H1 (cell line): ENCODE measurements around the gene LTN1. TPM values are rescaled to one million over a fixed set of nuclear protein-coding genes. Genes with fewer than 3 reads are reported as not detected.

ENCODE experiments used
- ASH2L ChIP-seq: fragments of 200-600, 300-600 bp; sonication (generic); IDR thresholded peaks from one replicate; pipeline ENCODE4 v1.7.1; 2017; ENCODE audit warnings: low read length
- ATF2 ChIP-seq: IDR thresholded peaks from 2 replicates; pipeline ENCODE4 v1.6.1; 2012; ENCODE audit warnings: low read length, inconsistent platforms
- ATF3 ChIP-seq: IDR thresholded peaks from 2 replicates; pipeline ENCODE4 v1.6.1; 2011; ENCODE audit warnings: low read depth, mild to moderate bottlenecking, low read length; ENCODE audit not compliant: insufficient read depth
- BRCA1 ChIP-seq: IDR thresholded peaks from 2 replicates; pipeline ENCODE4 v1.6.1; 2012; ENCODE audit warnings: low read depth, low read length, improper control_type of control experiment
- CTBP2 ChIP-seq: IDR thresholded peaks from 2 replicates; pipeline ENCODE4 v1.7.0; 2011; ENCODE audit warnings: borderline replicate concordance, mild to moderate bottlenecking, moderate library complexity, mixed read lengths, low read length; ENCODE audit not compliant: insufficient read depth, insufficient read length
- CTCF ChIP-seq, 3 experiments: IDR thresholded peaks; 1 replicate in 2 of 3; 2 replicates in 1 of 3; pipeline versions ENCODE4 v1.5.1 to v1.6.1; 2011; ENCODE audit warnings: low read length in 3 of 3, mild to moderate bottlenecking in 3 of 3, inconsistent platforms in 2 of 3, low read depth in 1 of 3, moderate library complexity in 1 of 3; ENCODE audit not compliant: insufficient read depth in 1 of 3; ENCODE audit errors: control extremely low read depth in 1 of 3
- EGR1 ChIP-seq: IDR thresholded peaks from 2 replicates; pipeline ENCODE4 v1.6.1; 2011; ENCODE audit warnings: low read depth, low read length, borderline replicate concordance
- POU5F1 ChIP-seq: IDR thresholded peaks from 2 replicates; pipeline ENCODE4 v1.6.1; 2011; ENCODE audit warnings: low read depth, mild to moderate bottlenecking, low read length, moderate library complexity
- RAD21 ChIP-seq, 2 experiments: IDR thresholded peaks in 1 of 2; conservative IDR thresholded peaks in 1 of 2; 2 replicates each; pipeline ENCODE4 v1.6.1; 2011; ENCODE audit warnings: low read depth in 2 of 2, low read length in 2 of 2, improper control_type of control experiment in 1 of 2, inconsistent platforms in 1 of 2, mild to moderate bottlenecking in 1 of 2, moderate library complexity in 1 of 2
- RBBP5 ChIP-seq: IDR thresholded peaks from 2 replicates; pipeline ENCODE4 v1.7.1; 2012; ENCODE audit warnings: low read depth, mild to moderate bottlenecking, inconsistent platforms, low read length, moderate library complexity, borderline replicate concordance
- SAP30 ChIP-seq: fragments of 300-600 bp; sonication (generic); IDR thresholded peaks from 2 replicates; pipeline ENCODE4 v1.7.1; 2012; ENCODE audit warnings: low read length, moderate library complexity, mild to moderate bottlenecking, inconsistent platforms; ENCODE audit not compliant: insufficient read depth, insufficient replicate concordance
- SIN3A ChIP-seq, 2 experiments: IDR thresholded peaks in 1 of 2; conservative IDR thresholded peaks in 1 of 2; 2 replicates each; pipeline ENCODE4 v1.6.1; 2011 to 2012; ENCODE audit warnings: low read length in 2 of 2, improper control_type of control experiment in 1 of 2, low read depth in 1 of 2, mild to moderate bottlenecking in 1 of 2
- SIRT6 ChIP-seq: IDR thresholded peaks from one replicate; pipeline ENCODE4 v1.7.1; 2012; ENCODE audit warnings: low read length, inconsistent platforms
- SIX5 ChIP-seq: IDR thresholded peaks from 2 replicates; pipeline ENCODE4 v1.6.1; 2011; ENCODE audit warnings: mild to moderate bottlenecking, low read depth, low read length
- SP1 ChIP-seq: IDR thresholded peaks from 2 replicates; pipeline ENCODE4 v1.6.1; 2011; ENCODE audit warnings: low read depth, low read length
- TAF7 ChIP-seq: optimal IDR thresholded peaks from 2 replicates; pipeline ENCODE3; 2011; ENCODE audit warnings: low read depth, mild to moderate bottlenecking, inconsistent platforms, low read length, moderate library complexity, borderline replicate concordance
- ZNF274 ChIP-seq: IDR thresholded peaks from 2 replicates; pipeline ENCODE4 v1.7.0; 2012; ENCODE audit warnings: low read length, borderline replicate concordance; ENCODE audit errors: extremely low read depth
- polyA plus RNA-seq, 7 experiments: library from polyadenylated mRNA; depleted of rRNA in 3 of 7; stranded (reverse) in 5 of 7; unstranded in 2 of 7; fragments of >200 nt in 5 of 7; fragments of 200-250 nt in 2 of 7; gene quantifications; 1 replicate in 5 of 7; 2 replicates in 1 of 7; 4 replicates in 1 of 7; pipeline versions ENCODE4 v1.2.1 to v1.2.3, GENCODE V29; 2011 to 2013; ENCODE audit warnings: missing spikeins in 2 of 7, mixed read lengths in 2 of 7
- total RNA-seq: library from RNA; stranded (reverse); fragmentation: NEBNext Ultra II Directional; extraction: Animal tissue kit (Norgen Biotek cat#: 25700); gene quantifications from 2 replicates; pipeline ENCODE4 v1.2.1, GENCODE V29; 2021

The LTN1 gene
- total and polyA plus RNA-seq, 2 of the 8 experiments (the other 6 are each of a cell fraction or from before 2014, with no cell fraction given): 3.2 to 23.5 TPM

- TF ChIP-seq CTBP2: no peak
- TF ChIP-seq SIN3A (conservative IDR thresholded peaks at IDR 0.05 in 1 of 2, IDR thresholded peaks at IDR 0.05 in 1 of 2; ENCODE audit: low read depth in 1 of 2, low read length in 2 of 2): peak; percentile 68 to 80; a peak in 1 of 4 replicates
- no peak for TF ChIP-seq ZNF274
- TF ChIP-seq ASH2L: peak; percentile 86
- TF ChIP-seq POU5F1: no peak
- no peak for TF ChIP-seq RAD21 (IDR thresholded peaks at IDR 0.05 in 1 of 2, conservative IDR thresholded peaks at IDR 0.05 in 1 of 2; ENCODE audit: low read depth in 2 of 2, low read length in 2 of 2)
- TF ChIP-seq ATF2: no peak
- TF ChIP-seq SIX5: no peak
- no peak for TF ChIP-seq EGR1
- no peak for TF ChIP-seq BRCA1
- TF ChIP-seq SAP30: no peak
- TF ChIP-seq CTCF (IDR thresholded peaks at IDR 0.05; ENCODE audit: control extremely low read depth in 1 of 3, insufficient read depth in 1 of 3, low read depth in 1 of 3, low read length in 3 of 3): peak in 1 of 3 experiments; percentile 3; a peak in 1 of 4 replicates
- TF ChIP-seq SP1: peak; percentile 96
- no peak for TF ChIP-seq SIRT6
- TF ChIP-seq RBBP5: peak; percentile 76
- TF ChIP-seq ATF3: peak; percentile 77
- TF ChIP-seq TAF7: no peak
These were observed 32.0 kb upstream of the LTN1 start, which contains the start of gene USP16 (continued) for GRCh38 chr21:29024474-29025327.
